ENCODE data around the gene MAD2L1BP.

The MAD2L1BP gene

GRCh38 chr6:43667245-43668150, 31.9 kb downstream of the MAD2L1BP start:
- peak; percentile 88 for DNase-seq (ENCODE audit: low spot score)

DNA sequence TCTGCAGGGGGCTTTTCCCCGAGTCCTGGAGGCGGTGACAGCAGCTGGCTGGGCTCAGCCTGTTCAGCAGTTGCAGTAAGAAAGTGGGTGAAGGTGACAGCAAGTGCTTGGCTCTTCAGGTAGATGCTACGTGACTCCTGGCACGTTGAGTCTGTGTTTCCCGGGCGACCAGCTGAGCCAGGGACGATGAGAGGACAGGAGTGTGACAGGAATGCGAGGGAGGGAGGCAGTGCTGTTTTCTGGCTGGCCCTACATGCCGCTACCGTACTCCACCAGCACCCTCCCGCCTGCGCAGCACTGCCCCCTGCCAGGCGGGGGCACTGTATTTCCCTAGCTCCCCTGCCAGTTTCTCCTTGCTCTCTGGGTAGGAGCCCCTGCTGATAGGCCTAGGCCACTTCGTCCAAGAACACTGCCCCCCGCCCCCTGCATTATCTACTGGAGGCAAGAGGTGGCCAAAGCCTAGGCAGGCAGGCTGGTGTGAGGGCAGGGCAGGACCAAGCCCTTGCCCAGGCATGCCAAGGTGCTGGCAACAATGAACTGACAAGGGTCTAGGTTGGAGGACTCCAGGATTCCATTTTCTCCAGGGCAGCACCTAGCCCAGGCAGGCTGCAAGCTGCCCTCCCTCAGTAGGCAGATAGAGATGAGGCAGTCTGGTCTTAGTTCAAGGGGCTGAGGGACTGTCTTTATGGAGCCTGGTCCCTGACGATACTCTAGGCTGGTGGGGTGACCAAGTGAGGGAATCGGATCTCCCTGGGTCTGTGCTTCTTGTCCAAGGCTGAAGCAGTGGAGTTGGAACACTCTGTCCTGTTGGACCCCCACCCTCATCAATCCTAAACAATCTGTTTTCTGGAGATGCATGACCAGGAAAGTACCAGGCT, 32.8 kb downstream of the MAD2L1BP start:
- no peak for DNase-seq (ENCODE audit: low spot score)

- DNase-seq (ENCODE audit: low spot score) = peak; percentile 65
Observed at GRCh38 chr6:43669050-43669921, 33.6 kb downstream of the MAD2L1BP start.

DNA sequence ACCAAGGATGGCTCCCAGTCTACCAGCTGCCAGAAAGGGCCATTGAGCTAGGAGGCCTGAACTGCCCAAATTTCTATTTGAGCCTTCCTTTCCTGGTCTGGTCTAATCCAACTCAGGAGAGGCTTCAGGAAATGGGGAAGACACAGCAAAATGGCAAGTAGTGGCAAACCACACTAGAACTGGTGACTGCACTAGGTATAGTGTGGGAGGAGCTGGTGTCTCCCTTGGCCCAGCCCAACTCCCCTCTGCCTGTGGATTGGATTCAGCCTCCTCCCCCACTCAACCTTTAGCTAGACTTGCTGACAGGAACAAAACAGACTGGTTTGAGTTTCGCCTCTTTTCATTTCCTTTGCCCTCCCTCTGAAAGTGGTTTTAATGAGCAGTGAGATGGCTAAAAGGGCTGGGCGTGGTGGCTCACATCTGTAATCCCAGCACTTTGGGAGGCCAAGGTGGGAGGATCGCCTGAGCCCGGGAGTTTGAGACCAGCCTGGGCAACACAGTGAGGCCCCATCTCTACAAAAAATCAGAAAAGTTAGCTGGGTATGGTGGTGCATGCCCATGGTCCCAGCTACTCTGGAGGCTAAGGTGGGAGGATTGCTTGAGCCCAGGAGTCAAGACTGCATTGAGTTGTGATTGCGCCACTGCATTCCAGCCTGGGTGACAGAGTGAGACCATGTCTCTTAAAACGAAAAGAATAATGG, 34.4 kb downstream of the MAD2L1BP start:
- no peak for DNase-seq (ENCODE audit: low spot score)

DNA sequence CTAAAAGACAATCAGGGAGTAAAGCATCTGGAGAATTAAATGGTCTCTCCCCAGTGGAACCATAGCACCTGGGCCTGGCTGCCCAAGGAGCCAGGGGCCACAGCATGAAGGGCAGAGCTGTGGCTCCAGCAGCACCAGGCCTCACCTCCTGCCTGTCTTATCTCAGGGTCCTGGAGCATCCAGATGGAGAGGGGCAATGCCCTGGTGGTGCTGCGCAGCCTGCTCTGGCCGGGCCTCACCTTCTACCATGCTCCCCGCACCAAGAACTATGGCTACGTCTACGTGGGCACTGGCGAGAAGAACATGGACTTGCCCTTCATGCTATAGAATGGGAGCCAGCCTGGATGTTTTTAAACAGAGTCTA, 35.0 kb downstream of the MAD2L1BP start:
- no peak for DNase-seq (ENCODE audit: low spot score)

- DNase-seq (ENCODE audit: low spot score) = no peak
Observed at GRCh38 chr6:43671011-43671800, 35.6 kb downstream of the MAD2L1BP start.

GRCh38 chr6:43671801-43672690, 36.4 kb downstream of the MAD2L1BP start:
- DNase-seq (ENCODE audit: low spot score) = no peak

DNA sequence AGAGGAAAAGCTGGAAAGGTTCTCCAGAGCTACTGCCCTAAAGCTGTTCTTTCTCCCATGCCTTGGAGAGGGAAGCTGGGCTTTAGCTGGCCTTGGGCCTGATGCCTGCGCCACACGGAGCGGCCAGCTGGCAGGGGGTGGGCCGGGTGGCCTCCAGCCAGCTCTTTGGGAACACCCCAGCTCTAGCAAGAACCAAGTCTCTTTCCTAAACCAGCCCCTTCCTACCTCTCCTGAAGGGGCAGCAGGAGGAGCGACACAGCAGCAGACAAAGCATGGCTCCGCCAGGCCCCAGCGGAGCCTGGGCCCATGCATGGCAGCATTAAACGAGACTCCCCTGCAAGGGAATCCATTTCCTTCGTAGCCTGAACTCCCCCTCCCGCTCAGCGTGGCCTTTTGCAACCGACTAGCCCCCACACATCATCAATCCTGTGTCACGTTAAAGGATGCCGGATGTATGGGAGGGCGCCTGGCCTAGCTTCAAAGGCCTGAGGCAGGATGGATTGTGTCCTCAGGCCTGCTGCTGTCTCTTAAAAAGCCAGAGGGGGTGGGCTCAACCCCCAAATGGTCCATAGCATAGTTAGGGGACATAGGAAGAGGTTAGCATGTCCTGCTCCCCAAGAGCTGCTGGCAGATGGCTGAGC, 37.9 kb downstream of the MAD2L1BP start:
- DNase-seq (ENCODE audit: low spot score) = peak; percentile 63

DNA sequence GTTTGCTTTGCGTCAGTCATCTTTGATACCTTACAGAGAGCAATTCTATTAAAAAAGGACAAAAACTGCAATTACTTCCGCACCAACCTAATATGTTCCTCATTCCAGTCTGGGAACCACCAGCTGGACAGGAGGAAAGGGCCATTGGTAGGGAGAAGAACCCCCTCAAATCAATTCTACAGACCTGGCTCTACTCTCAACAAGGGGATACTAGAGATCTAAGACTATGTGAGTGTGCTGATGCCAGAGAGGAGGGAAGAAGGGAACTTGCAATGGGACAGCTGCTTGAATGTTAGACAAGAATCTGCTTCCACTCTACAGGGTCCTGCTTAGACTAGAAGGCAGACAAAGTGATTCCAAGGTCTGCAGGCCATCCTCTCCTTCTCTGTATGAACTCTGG, 38.7 kb downstream of the MAD2L1BP start:
- no peak for DNase-seq (ENCODE audit: low spot score)

DNA sequence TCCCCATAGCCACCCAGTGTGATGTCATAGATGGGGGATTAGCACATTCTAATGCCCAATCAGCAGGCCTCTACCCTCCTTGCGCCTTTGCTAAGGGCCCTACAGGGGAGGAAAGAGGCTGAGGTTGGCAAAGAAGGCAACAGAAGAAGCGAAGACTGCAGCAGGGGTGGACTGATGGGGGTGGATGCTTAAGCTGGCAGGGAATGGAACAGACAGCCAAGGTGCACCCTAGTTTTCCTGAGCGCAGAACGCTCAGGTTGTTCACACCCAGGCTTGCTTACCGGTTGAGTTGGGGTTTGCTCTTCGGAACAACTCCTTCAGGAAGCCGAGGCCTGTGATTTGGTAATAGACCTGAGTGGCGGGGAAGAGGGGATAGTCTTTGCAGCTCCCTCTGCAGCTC, 39.3 kb downstream of the MAD2L1BP start:
- no peak for DNase-seq (ENCODE audit: low spot score)

DNA sequence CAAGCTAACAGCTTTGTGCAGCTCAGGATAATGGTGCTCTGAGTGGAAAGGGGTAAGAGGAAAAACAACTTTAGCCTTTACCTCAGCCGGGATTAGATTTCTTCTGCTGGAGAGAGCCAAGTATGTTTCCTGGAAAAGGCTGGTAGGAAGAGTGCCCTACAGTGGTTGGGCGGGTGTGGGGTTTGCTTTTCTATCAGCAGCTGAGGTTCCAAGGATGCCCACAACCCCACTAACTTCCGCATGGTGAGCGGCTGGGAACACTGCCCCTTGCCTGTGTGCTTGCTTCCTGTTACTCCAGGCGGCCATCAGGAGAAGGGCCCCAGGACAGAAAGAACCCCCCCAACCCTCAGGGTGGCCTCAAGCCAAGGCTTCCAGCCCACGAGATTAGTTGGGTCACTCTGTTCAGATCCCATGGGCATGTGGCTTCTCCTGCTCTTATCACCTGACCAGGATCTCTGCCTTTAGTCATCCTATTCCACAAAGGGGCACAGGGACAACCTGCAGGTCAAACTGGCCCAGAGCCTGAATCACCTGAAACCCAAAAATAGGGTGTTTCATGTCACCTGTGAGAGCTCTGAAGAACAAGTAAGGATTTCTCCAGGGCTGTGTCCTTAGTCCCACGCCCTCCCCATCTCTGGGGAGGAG, 41.4 kb downstream of the MAD2L1BP start:
- no peak for DNase-seq (ENCODE audit: low spot score)

DNA sequence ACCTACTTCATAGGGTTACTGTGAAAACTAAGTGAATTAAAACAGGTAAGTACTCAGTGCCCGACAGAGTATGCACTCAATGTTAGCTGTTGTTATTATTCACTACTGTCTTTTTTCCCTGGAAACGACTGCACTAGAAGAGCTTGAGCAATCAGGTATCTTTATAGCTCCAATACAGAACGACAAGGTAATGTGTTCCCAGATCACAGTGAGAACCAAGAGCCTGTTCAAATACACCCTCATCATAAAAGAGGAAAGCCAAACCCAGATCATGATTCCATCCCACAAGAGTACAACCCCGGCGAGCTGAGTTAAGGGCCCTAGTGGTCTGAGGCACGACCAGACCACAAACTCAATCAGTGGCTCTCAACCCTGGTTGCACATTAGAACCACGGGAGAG, 42.1 kb downstream of the MAD2L1BP start:
- no peak for DNase-seq (ENCODE audit: low spot score)

GRCh38 chr6:43678341-43678740, 42.7 kb downstream of the MAD2L1BP start:
- no peak for DNase-seq (ENCODE audit: low spot score)

DNA sequence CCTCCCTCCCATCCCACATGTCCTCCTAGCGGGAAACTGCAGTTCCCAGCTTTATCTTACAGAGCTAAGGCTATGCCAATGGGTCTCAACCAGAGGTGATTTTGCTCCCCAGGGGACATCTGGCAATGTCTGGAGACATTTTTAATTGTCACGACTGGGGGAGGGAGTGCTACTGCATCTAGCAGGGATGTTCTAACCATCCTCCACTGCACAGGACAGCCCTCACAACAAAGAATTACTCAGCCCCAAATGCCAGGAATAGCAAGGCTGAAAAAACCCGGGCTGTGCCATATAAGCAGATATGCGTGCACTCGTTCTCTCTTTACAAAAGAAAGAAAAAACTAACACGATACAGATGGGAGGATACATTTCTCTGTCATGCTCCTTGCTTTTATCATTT, 43.4 kb downstream of the MAD2L1BP start:
- no peak for DNase-seq (ENCODE audit: low spot score)

GRCh38 chr6:43680308-43681200, 44.9 kb downstream of the MAD2L1BP start:
- no peak for DNase-seq (ENCODE audit: low spot score)

- DNase-seq (ENCODE audit: low spot score) = no peak
Observed at GRCh38 chr6:43681303-43681702, 45.7 kb downstream of the MAD2L1BP start.

GRCh38 chr6:43682724-43683429, 47.2 kb downstream of the MAD2L1BP start:
- no peak for DNase-seq (ENCODE audit: low spot score)

All from Ammon's horn (tissue), 1 donor.